Measurements from ENCODE around the gene CHST12. TPM values are rescaled to one million over a fixed set of nuclear protein-coding genes. Genes with fewer than 3 reads are reported as not detected.

The CHST12 gene
- total and polyA plus RNA-seq, 10 of the 15 experiments (the other 5 are each of a cell fraction or from before 2014, with no cell fraction given), result 0.05 to 14.2 (median 3.3) TPM

DNA sequence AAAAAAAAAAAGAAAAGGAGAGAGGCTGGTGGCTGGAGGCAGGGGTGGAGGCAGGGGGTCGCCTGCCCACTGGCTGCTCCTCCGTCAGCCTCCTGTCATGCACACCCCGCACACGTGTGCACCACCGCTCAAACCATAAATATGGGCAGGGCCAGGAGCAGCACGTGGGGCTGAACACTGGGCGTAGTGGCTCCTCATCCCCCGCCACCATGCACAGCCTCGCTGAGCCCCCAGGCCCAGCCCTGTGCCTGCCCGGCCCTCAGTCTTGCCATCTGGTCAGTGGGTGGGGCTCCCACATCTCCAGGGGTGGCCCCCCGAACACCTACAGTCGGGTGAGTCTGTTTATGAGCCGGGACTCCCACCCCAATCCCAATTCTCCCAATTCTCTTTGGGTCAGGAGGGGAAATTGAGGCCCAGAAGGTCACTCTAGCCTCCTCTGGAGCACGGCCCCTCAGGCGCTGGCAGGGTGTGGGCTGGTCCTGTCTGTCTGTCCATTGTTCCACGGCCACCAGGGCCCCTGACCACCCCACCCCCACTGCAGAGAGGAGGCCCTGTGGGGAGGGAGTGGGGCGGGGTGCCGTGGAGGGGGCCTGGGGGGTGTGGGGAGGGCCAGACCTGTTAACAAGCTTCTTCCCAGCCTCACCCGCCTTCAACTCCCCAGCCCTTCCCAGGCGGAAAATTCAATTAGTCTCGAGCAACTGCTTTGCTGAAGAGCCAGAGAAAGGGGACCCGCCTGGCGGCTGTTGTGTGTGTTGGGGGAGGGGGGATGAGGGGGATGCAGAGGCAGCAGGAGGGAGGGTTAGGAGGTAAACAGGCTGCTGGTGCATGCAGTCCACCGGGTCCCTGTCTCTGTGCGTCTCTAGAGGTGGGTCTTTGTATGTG, 92.2 kb downstream of the CHST12 start:
- Histone ChIP-seq H3K4me3 (no peak overlapping the region), H2AFZ (ENCODE audit: control insufficient read depth, low read depth, low read length) (no peak overlapping the region), H3K36me3 (ENCODE audit: control insufficient read depth in 2 of 2, insufficient read depth in 2 of 2, low read length in 1 of 2) (no peaks in the 10 kb centered on the region), H3K9ac (ENCODE audit: control insufficient read depth, insufficient read depth, low read length) (no peak overlapping the region), H3K4me1 (ENCODE audit: control insufficient read depth, insufficient read depth, low read length) (no peaks in the 10 kb centered on the region), H3K27me3 (replicated peaks in 1 of 2; ENCODE audit: control insufficient read depth in 2 of 2, insufficient read depth in 2 of 2, low read length in 1 of 2) (peaks cover 0 to 1% of the 10 kb centered on the region in 2 experiments; a peak in 1 of 4 replicates), H3K79me2 (ENCODE audit: control insufficient read depth, insufficient read depth, low read length) (no peaks in the 10 kb centered on the region), H3K4me2 (ENCODE audit: control insufficient read depth, insufficient read depth) (no peak overlapping the region), H3K9me3 (replicated peaks; ENCODE audit: control insufficient read depth, insufficient read depth, low read length) (no peaks in the 10 kb centered on the region), H3K27ac (ENCODE audit: control insufficient read depth, insufficient read depth) (no peak overlapping the region), H4K20me1 (ENCODE audit: control insufficient read depth, insufficient read depth) (no peaks in the 10 kb centered on the region)
- ATAC-seq, result no peak
- ChIA-PET SMC1A (ENCODE audit: uncharacterized antibody, unreplicated experiment) (no interaction called here), RAD21 (ENCODE audit: unreplicated experiment) (no interaction called here), POLR2A (no interaction called here), CTCF (no interaction called here)
- TF ChIP-seq, protein P1, sequence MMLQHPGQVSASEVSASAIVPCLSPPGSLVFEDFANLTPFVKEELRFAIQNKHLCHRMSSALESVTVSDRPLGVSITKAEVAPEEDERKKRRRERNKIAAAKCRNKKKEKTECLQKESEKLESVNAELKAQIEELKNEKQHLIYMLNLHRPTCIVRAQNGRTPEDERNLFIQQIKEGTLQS (IDR thresholded peaks at IDR 0.05; ENCODE audit: borderline replicate concordance, extremely low read depth, low read depth, low read length), result no peak
- no peak for TF ChIP-seq PML (IDR thresholded peaks at IDR 0.05; ENCODE audit: low read length)
- TF ChIP-seq NR2C1 (IDR thresholded peaks at IDR 0.05), result no peak
- TF ChIP-seq ZNF384 (IDR thresholded peaks at IDR 0.05; ENCODE audit: borderline replicate concordance, low read depth, low read length), result no peak
- no peak for TF ChIP-seq CHD1 (IDR thresholded peaks at IDR 0.05; ENCODE audit: low read depth, low read length)
- TF ChIP-seq SP1 (IDR thresholded peaks at IDR 0.05; ENCODE audit: low read depth, low read length), result no peak
- no peak for TF ChIP-seq NFYB (IDR thresholded peaks at IDR 0.05; ENCODE audit: insufficient read depth, low read depth, low read length)
- TF ChIP-seq EP300 (IDR thresholded peaks at IDR 0.05; ENCODE audit: borderline replicate concordance in 1 of 2, control insufficient read depth in 1 of 2, low read depth in 2 of 2, low read length in 2 of 2), result no peak
- TF ChIP-seq EGR1 (IDR thresholded peaks at IDR 0.05; ENCODE audit: borderline replicate concordance in 1 of 2, low read depth in 2 of 2, low read length in 2 of 2), result no peak
- no peak for TF ChIP-seq NBN (IDR thresholded peaks at IDR 0.05)
- in situ Hi-C loops (cut with MboI) (no loop called here), intact Hi-C loops (cut with micrococcal nuclease; ENCODE audit: unreplicated experiment) (no loop called here)
- no peak for DNase-seq (ENCODE audit: low read depth, low spot score)
- BruUV-seq (replicated peaks), result no TSS peak
- 27% methylated on average over 21 of the region's 25 CpGs for WGBS (ENCODE audit: insufficient coverage, insufficient replicate concordance, low lambda C conversion rate, missing lambda C conversion rate)
- FAIRE-seq, result no peak

All from GM12878 (cell line).